ENCODE data around the gene FMO5. TPM values are rescaled to one million over a fixed set of nuclear protein-coding genes. Genes with fewer than 3 reads are reported as not detected.

FMO5 gene
- total and polyA plus RNA-seq, 3 donors from 2014 or later = 6.4 to 11.0 (median 9.8) TPM

DNA sequence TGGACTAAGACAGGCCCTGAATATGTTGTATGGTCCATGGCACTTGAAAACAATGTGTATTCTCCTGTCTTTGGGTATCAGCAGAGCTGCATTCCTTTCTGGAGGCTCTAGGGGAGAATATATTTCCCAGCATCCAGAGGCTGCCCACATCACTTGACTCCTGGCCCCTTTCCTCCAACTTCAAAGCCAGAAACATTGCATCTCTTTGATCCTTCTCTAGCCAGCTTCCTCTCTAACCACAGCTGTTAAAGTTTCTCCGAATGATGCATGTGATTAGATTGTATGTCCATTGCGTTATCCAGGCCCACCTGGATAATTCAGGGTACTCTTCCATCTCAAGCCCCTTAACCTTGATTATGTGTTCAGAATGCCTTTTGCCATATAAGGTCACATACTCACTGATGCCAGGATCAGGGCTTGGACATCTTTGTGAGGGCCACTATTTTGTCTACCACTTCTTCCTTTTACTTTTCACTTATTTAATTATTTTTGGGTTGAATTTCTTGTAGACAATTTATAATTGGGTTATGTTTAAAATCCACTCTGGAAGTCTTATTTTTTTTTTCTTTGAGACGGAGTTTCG is 22.6 kb upstream of the FMO5 start:
- intact Hi-C loops (cut with DNase I; ENCODE audit: low total_unique reads) = no loop called here
- WGBS, 2 donors = 90 to 91% methylated on average over 4 of the region's 4 CpGs
- H3K27ac ChIP-seq = no peak overlapping the region
- H3K27me3 ChIP-seq = no peaks in the 10 kb centered on the region
- H3K36me3 ChIP-seq (ENCODE audit: low read depth, missing control alignments) = no peaks in the 10 kb centered on the region
- no peak overlapping the region for H3K4me3 ChIP-seq
- H3K4me1 ChIP-seq = no peaks in the 10 kb centered on the region
- H3K9me3 ChIP-seq = no peaks in the 10 kb centered on the region
- DNase-seq = no peak
- TF ChIP-seq, protein P1, sequence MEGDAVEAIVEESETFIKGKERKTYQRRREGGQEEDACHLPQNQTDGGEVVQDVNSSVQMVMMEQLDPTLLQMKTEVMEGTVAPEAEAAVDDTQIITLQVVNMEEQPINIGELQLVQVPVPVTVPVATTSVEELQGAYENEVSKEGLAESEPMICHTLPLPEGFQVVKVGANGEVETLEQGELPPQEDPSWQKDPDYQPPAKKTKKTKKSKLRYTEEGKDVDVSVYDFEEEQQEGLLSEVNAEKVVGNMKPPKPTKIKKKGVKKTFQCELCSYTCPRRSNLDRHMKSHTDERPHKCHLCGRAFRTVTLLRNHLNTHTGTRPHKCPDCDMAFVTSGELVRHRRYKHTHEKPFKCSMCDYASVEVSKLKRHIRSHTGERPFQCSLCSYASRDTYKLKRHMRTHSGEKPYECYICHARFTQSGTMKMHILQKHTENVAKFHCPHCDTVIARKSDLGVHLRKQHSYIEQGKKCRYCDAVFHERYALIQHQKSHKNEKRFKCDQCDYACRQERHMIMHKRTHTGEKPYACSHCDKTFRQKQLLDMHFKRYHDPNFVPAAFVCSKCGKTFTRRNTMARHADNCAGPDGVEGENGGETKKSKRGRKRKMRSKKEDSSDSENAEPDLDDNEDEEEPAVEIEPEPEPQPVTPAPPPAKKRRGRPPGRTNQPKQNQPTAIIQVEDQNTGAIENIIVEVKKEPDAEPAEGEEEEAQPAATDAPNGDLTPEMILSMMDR (IDR thresholded peaks at IDR 0.05) = no peak
- TF ChIP-seq POLR2A (IDR thresholded peaks at IDR 0.05) = no peak

DNA sequence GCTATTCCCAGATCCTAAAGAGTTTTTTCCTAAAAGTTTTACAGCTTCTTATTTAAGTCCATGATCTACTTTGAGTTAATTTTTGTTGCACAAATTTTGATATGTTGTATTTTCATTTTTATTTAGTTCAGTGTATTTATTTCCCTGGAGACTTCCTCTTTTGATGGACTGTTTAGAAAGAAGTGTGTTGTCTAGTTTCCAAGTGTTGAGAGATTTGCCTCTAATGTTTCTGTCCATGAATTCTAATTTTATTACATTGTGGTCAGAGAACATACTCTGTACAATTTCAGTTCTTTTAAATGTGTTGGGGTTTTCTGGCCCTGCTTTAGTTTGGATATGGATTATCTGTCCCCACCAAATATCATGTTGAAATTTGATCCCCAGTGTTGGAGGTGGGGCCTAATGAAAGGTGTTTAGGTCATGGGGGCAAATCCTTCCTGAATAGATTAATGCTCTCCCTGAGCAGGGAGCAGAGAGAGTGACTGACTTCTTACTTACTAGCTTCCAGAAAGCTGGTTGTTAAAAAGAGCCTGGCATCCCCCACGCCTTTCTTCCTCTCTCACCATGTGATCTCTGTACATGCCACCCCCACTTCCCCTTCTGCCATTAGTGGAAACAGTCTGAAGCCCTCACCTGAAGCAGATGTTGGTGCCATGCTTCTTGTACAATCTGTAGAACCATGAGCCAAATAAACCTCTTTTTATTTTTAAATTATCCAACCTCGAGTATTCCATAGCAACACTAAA is 21.9 kb upstream of the FMO5 start:
- H3K27ac ChIP-seq = no peak overlapping the region
- H3K27me3 ChIP-seq = no peaks in the 10 kb centered on the region
- intact Hi-C loops (cut with DNase I; ENCODE audit: low total_unique reads) = no loop called here
- no peaks in the 10 kb centered on the region for H3K4me1 ChIP-seq
- TF ChIP-seq, protein P1 (IDR thresholded peaks at IDR 0.05) = no peak
- no peak for TF ChIP-seq POLR2A (IDR thresholded peaks at IDR 0.05)
- H3K36me3 ChIP-seq (ENCODE audit: low read depth, missing control alignments) = no peaks in the 10 kb centered on the region
- H3K9me3 ChIP-seq = no peaks in the 10 kb centered on the region
- no peak overlapping the region for H3K4me3 ChIP-seq
- no peak for DNase-seq
- 55 to 78% methylated on average over 2 of the region's 2 CpGs for WGBS, 2 donors

DNA sequence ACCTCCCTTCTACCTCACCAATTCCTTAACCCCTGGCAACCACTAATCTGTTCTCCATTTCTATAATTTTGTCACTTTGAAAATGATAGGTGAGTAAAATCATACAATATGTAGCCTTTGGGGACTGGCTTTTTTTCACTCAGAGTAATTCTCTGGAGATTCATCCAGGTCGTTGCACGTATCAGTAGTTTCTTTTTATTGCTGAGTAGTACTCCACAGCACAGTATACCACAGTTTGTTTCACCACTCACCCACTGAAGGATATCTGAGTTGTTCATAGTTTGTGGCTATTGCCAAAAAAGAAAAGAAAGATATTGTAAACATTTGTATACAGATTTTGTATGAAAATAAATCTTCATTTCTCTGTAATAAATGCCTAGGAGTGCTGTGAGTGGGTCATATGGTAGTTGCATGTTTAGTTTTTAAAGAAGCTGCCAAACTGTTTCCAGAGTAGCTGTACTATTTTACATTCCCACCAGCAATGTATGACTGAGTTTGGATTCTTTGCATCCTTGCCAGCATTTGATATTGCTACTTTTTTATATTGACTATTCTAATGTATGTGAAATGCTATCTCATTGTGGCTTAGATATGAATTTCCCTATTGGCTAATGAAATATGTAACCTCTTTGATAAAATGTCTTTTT is 21.0 kb upstream of the FMO5 start:
- no peak for DNase-seq
- no peaks in the 10 kb centered on the region for H3K4me1 ChIP-seq
- intact Hi-C loops (cut with DNase I; ENCODE audit: low total_unique reads) = no loop called here
- no peak overlapping the region for H3K4me3 ChIP-seq
- H3K27ac ChIP-seq = no peak overlapping the region
- no peaks in the 10 kb centered on the region for H3K27me3 ChIP-seq
- no peak for TF ChIP-seq POLR2A (IDR thresholded peaks at IDR 0.05)
- TF ChIP-seq, protein P1 (IDR thresholded peaks at IDR 0.05) = no peak
- H3K9me3 ChIP-seq = no peaks in the 10 kb centered on the region
- no peaks in the 10 kb centered on the region for H3K36me3 ChIP-seq (ENCODE audit: low read depth, missing control alignments)
- 54 to 64% methylated on average over 2 of the region's 2 CpGs for WGBS, 2 donors

DNA sequence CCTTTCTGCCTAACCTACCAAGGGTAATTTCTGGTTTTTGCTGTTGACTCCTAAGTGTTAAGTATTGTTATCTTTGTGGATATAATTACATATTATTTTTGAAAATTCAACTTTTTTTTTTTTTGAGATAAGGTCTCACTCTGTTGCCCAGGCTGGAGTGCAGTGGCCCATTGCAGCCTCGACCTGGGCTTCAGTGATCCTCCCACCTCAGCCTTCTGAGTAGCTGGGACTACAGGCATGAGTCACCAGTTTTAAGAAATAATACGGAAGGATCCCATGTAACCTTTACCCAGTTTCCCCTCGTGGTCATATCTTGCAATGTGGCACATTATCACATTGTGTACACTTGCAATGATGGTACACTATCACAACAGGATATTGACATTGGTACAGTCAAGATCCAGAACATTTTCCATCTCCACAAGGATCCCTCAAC is 20.5 kb upstream of the FMO5 start:
- Histone ChIP-seq H3K9me3 (no peaks in the 10 kb centered on the region), H3K27ac (no peak overlapping the region), H3K36me3 (ENCODE audit: low read depth, missing control alignments) (no peaks in the 10 kb centered on the region), H3K4me1 (no peaks in the 10 kb centered on the region), H3K27me3 (no peaks in the 10 kb centered on the region), H3K4me3 (no peak overlapping the region)
- no peak for DNase-seq
- 57 to 68% methylated on average over 3 of the region's 3 CpGs for WGBS, 2 donors
- no peak for TF ChIP-seq POLR2A (IDR thresholded peaks at IDR 0.05)
- intact Hi-C loops (cut with DNase I; ENCODE audit: low total_unique reads) = no loop called here

DNA sequence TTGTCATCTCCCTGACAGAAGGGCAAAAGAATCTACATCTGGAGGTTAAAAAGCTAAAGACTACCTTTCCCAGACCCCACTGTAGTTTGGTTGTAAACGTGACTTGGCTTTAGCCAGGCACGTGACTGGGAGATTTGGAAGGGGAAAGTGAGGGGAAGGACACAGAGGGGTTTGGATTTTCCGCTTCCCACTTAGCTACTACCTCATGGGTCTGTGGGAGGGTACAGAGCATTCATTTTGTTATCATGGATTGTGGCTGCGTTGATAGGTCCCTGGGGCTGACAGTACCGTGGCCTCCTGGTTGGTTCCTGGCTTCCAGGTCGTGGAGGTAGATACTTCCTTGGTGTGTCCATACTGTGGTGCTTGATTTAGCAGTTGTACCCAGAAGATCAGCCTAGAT is 20.0 kb upstream of the FMO5 start:
- WGBS, 2 donors = 54 to 76% methylated on average over 6 of the region's 6 CpGs
- intact Hi-C loops (cut with DNase I; ENCODE audit: low total_unique reads) = no loop called here
- Histone ChIP-seq H3K4me1 (no peaks in the 10 kb centered on the region), H3K36me3 (ENCODE audit: low read depth, missing control alignments) (no peaks in the 10 kb centered on the region), H3K27ac (no peak overlapping the region), H3K4me3 (no peak overlapping the region), H3K27me3 (no peaks in the 10 kb centered on the region), H3K9me3 (no peaks in the 10 kb centered on the region)
- TF ChIP-seq, protein P1 (IDR thresholded peaks at IDR 0.05) = no peak
- no peak for TF ChIP-seq POLR2A (IDR thresholded peaks at IDR 0.05)
- no peak for DNase-seq

Measured in testis (tissue), 3 donors.